Raji (cell line): ENCODE data around the gene PIWIL1.

Experiments
- POLR2A ChIP-seq: IDR thresholded peaks from 2 replicates; pipeline ENCODE4 v1.6.1; 2011; ENCODE audit warnings: low read depth, low read length, control low read depth; ENCODE audit not compliant: insufficient read depth

The PIWIL1 gene

GRCh38 chr12:130337488-130338303 is at the start of gene PIWIL1:
Gene PIWIL1, plus strand, starts transcription at chr12:130337887. Its CDS starts 4,705 bp downstream, at chr12:130342592.
- no peak for TF ChIP-seq POLR2A

GRCh38 chr12:130288206-130288605 is 49.5 kb upstream of the PIWIL1 start:
- no peak for TF ChIP-seq POLR2A

GRCh38 chr12:130288691-130289090 is 49.0 kb upstream of the PIWIL1 start:
- TF ChIP-seq POLR2A, result no peak

- no peak for TF ChIP-seq POLR2A
These were observed 47.6 kb upstream of the PIWIL1 start for GRCh38 chr12:130290114-130290513.

GRCh38 chr12:130298322-130299021 is 39.2 kb upstream of the PIWIL1 start:
- no peak for TF ChIP-seq POLR2A

GRCh38 chr12:130299574-130299973 is 38.1 kb upstream of the PIWIL1 start:
- TF ChIP-seq POLR2A, result no peak

GRCh38 chr12:130300090-130300489 is 37.6 kb upstream of the PIWIL1 start:
- no peak for TF ChIP-seq POLR2A

GRCh38 chr12:130300737-130301535 is 36.8 kb upstream of the PIWIL1 start:
- TF ChIP-seq POLR2A, result no peak

GRCh38 chr12:130301559-130301958 is 36.1 kb upstream of the PIWIL1 start:
- TF ChIP-seq POLR2A, result no peak

GRCh38 chr12:130303781-130304180 is 33.9 kb upstream of the PIWIL1 start:
- TF ChIP-seq POLR2A, result no peak

GRCh38 chr12:130307859-130308258 is 29.8 kb upstream of the PIWIL1 start:
- no peak for TF ChIP-seq POLR2A

- no peak for TF ChIP-seq POLR2A
These were observed 29.3 kb upstream of the PIWIL1 start for GRCh38 chr12:130308393-130308792.

- no peak for TF ChIP-seq POLR2A
These were observed 21.4 kb upstream of the PIWIL1 start for GRCh38 chr12:130316251-130316650.

GRCh38 chr12:130320536-130320935 is 17.2 kb upstream of the PIWIL1 start:
- no peak for TF ChIP-seq POLR2A

GRCh38 chr12:130322263-130322662 is 15.4 kb upstream of the PIWIL1 start:
- TF ChIP-seq POLR2A, result no peak
